Measurements from ENCODE around the gene TCP11L2.

DNA sequence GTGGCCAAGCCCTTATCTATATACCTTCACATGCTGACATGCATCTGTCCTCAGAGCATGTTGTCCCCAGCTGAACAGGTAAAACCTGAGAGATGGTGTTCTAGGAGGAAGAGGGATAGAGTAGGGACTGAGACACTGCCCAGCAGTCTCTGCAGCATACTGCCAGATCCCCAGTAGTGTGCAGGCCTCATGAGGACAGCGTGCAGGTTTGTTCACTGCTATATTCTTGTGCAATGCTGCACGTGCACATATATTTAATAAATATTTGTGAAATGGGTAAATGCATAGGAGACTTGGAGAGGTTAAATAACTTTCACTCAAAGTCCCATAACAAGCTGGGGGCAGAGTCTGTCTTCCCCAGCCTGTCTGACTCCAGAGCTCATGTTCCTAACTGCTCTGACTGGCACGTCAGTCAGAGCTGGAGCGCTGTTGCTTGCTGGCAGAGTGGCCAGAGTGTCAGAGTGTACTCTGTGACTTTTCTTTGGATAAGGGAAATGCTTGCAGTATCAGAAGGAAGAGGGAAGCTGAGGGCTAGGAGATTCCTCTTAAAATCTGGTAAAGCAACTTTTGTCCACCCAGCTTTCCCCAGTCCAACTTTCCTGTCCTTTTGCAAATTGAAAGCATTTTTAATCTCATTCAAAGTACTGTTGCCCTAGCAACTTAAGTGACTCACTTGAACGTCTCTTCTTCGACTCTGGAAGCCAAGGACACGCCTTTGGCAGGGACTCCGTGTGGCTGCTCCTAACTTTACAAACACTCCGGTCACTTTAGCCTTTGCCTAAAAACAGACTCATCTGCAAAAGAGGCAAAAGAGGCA lies 40.1 kb downstream of the TCP11L2 start:
- TF ChIP-seq, protein P1, sequence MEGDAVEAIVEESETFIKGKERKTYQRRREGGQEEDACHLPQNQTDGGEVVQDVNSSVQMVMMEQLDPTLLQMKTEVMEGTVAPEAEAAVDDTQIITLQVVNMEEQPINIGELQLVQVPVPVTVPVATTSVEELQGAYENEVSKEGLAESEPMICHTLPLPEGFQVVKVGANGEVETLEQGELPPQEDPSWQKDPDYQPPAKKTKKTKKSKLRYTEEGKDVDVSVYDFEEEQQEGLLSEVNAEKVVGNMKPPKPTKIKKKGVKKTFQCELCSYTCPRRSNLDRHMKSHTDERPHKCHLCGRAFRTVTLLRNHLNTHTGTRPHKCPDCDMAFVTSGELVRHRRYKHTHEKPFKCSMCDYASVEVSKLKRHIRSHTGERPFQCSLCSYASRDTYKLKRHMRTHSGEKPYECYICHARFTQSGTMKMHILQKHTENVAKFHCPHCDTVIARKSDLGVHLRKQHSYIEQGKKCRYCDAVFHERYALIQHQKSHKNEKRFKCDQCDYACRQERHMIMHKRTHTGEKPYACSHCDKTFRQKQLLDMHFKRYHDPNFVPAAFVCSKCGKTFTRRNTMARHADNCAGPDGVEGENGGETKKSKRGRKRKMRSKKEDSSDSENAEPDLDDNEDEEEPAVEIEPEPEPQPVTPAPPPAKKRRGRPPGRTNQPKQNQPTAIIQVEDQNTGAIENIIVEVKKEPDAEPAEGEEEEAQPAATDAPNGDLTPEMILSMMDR (conservative IDR thresholded peaks at IDR 0.05), result no peak
- no peak for TF ChIP-seq ZFX (IDR thresholded peaks at IDR 0.05)

Data from C4-2B (cell line).